ENCODE measurements around the gene MBTPS2. TPM values are rescaled to one million over a fixed set of nuclear protein-coding genes. Genes with fewer than 3 reads are reported as not detected.
"Not testable (repeated sequence)": the region's sequence is repeated elsewhere in the genome, so short reads cannot be mapped to it uniquely, and the experiment has no call there.

Gene MBTPS2
- total RNA-seq, 2 donors from 2014 or later, result 6.9 to 10.0 TPM

DNA sequence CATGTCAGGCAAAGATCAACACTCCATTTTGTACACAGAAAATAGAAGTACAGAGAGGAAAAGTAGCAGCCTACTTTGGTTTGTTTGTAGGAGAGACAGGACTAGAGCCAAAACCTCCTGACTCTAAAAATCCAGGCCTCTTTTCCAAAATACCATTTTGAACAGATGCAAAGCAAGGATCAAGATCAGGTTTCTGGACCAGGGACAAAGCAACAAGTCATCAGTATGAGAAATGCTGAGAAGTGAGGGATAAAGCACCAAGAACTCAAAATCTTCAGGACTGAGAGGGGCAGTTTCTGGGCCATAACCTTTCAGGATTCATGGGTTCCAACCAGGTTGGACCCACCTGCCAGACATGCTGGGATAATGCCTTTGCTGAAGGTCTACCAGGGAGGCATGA lies 36.6 kb upstream of the MBTPS2 start:
- no peaks in the 10 kb centered on the region for H3K9me3 ChIP-seq
- no peaks in the 10 kb centered on the region for H3K36me3 ChIP-seq
- DNase-seq (ENCODE audit: low spot score), result no peak
- no peaks in the 10 kb centered on the region for H3K4me1 ChIP-seq
- H3K27ac ChIP-seq, result no peak overlapping the region
- TF ChIP-seq, protein P1, sequence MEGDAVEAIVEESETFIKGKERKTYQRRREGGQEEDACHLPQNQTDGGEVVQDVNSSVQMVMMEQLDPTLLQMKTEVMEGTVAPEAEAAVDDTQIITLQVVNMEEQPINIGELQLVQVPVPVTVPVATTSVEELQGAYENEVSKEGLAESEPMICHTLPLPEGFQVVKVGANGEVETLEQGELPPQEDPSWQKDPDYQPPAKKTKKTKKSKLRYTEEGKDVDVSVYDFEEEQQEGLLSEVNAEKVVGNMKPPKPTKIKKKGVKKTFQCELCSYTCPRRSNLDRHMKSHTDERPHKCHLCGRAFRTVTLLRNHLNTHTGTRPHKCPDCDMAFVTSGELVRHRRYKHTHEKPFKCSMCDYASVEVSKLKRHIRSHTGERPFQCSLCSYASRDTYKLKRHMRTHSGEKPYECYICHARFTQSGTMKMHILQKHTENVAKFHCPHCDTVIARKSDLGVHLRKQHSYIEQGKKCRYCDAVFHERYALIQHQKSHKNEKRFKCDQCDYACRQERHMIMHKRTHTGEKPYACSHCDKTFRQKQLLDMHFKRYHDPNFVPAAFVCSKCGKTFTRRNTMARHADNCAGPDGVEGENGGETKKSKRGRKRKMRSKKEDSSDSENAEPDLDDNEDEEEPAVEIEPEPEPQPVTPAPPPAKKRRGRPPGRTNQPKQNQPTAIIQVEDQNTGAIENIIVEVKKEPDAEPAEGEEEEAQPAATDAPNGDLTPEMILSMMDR (IDR thresholded peaks at IDR 0.05), result no peak
- H3K27me3 ChIP-seq, result no peaks in the 10 kb centered on the region
- H3K4me3 ChIP-seq, result no peak overlapping the region

DNA sequence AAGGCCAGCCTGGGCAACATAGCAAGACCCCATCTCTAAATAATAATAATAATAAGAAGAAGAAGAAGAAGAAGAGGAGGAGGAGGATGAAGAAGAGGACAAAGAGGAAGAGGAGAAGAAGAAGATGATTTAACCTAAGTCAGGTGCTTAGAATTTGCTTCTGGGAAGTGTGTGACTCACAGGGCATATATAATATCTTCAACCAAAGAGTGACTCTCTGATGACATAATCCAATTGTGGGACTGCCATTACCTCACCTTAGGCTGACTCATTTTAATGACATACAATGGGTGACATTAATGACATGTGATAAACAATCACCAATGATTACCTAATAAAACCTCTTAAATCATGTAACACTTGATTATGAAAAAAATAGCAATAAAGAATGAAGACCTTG lies 32.7 kb upstream of the MBTPS2 start:
- DNase-seq (ENCODE audit: low spot score), result no peak
- Histone ChIP-seq H3K36me3 (no peaks in the 10 kb centered on the region), H3K27ac (no peak overlapping the region), H3K4me3 (no peak overlapping the region), H3K9me3 (peaks cover 0 to 5% of the 10 kb centered on the region in 2 donors), H3K27me3 (no peaks in the 10 kb centered on the region), H3K4me1 (no peaks in the 10 kb centered on the region)
- TF ChIP-seq, protein P1 (IDR thresholded peaks at IDR 0.05), result no peak

DNA sequence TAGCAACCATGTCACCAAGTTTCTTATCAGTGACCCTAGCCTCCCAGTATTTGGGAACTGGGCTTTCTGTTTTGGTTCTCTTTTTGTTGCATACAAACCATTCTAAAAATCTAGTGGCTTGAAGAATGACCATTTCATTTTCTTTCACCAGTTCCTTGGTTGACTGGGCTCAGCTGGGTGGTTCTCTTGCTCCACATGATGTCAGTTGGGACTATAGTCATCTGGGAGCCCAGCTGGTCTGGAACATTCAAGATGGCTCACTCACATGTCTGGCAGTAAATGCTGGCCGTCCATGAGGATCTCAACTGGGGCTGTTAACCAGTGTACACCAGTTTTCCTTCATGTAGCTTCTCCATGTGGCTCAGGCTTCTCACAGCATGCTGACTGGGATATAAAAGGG lies 27.6 kb upstream of the MBTPS2 start:
- TF ChIP-seq, protein P1 (IDR thresholded peaks at IDR 0.05), result no peak
- no peak for DNase-seq (ENCODE audit: low spot score)
- no peak overlapping the region for H3K4me3 ChIP-seq

DNA sequence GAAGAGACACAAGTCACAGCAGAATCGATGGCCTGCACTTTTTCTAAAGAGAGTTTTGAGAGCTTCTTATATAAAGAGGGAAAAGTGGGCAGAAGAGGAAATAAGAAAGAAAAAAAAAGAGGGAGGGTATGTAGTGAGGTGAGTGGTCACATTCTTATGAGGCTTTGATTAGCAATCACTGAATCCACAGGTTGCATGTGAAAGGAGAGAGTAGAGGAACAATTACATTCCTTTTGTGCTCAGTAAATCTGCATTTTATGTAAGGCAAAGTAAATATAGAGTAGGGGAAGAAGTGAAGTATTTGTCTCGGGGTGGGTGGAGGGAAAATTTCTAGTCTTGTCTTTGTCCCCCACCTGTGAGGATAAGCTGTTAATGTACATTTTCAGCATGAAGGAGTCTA lies 26.8 kb upstream of the MBTPS2 start:
- DNase-seq (ENCODE audit: low spot score), result no peak
- Histone ChIP-seq H3K4me1 (no peaks in the 10 kb centered on the region), H3K4me3 (no peak overlapping the region), H3K27me3 (no peaks in the 10 kb centered on the region), H3K27ac (no peak overlapping the region), H3K9me3 (peaks cover 0 to 12% of the 10 kb centered on the region in 2 donors), H3K36me3 (no peaks in the 10 kb centered on the region)
- TF ChIP-seq, protein P1 (IDR thresholded peaks at IDR 0.05), result no peak

More for the DNA sequence above, 27.6 kb upstream of the MBTPS2 start:
- Histone ChIP-seq H3K9me3 (peaks cover 0 to 12% of the 10 kb centered on the region in 2 donors), H3K4me1 (no peaks in the 10 kb centered on the region), H3K27ac (no peak overlapping the region), H3K36me3 (no peaks in the 10 kb centered on the region), H3K27me3 (no peaks in the 10 kb centered on the region)

DNA sequence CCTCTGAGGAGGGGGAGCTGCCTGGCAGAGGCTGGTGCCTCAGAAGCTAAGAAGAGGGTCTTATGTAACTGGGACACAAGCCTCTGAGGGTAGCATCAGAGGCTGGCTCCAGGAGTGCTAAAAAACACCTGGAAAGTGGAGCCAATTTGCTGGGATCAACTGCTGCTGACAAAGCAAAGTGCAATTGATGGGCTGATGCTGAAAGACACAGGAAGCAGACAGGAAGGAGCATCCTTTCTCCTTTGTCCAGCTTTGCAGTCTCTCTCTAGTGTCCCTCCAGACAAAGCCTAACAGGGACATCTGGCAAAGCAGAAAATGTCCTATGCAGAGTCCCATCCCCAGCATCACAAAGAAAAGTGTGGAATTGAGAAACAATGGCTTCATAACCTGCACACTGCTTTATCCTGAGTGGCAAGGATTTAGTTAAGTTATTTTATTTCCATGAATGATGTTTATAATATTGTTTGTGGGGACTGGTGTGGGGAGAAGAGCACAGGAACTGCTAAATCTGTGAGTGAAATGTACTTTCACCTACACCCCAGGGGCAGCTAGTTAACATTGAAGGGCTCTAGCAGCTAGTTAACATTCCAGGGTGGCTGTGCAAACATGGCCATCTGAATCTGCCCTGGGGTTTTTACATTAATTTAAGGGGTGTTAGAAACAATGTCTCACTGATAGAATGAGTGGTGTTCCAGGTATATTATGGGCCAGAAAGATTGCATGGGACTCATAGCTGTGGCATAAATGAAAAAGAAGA lies 25.6 kb upstream of the MBTPS2 start:
- no peaks in the 10 kb centered on the region for H3K27me3 ChIP-seq
- no peak overlapping the region for H3K4me3 ChIP-seq
- no peaks in the 10 kb centered on the region for H3K4me1 ChIP-seq
- no peaks in the 10 kb centered on the region for H3K36me3 ChIP-seq
- TF ChIP-seq, protein P1 (IDR thresholded peaks at IDR 0.05), result no peak
- peaks cover 0 to 12% of the 10 kb centered on the region in 2 donors for H3K9me3 ChIP-seq
- no peak for DNase-seq (ENCODE audit: low spot score)
- H3K27ac ChIP-seq, result no peak overlapping the region

DNA sequence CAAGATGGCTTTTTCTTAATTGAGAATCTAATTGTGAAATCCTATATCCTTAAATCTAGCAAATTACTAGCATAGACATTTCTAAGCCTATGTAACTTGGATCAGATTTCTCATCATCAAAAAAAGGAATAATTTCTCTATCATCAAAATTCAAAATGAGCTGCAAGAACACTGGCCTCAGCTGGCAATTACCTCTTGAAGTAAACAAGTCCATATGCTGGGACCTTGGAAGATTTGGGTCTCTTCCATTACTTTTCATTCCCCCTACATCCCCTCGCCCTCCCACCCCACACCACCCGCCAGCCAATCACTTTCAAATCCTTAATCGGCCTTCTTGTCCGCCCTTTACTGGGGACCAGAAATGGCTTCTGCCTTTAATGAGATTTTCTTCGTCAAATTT lies 23.3 kb upstream of the MBTPS2 start:
- H3K27me3 ChIP-seq, result no peaks in the 10 kb centered on the region
- no peaks in the 10 kb centered on the region for H3K4me1 ChIP-seq
- TF ChIP-seq, protein P1 (IDR thresholded peaks at IDR 0.05), result no peak
- peaks cover 0 to 19% of the 10 kb centered on the region in 2 donors for H3K9me3 ChIP-seq
- no peak overlapping the region for H3K27ac ChIP-seq
- no peak overlapping the region for H3K4me3 ChIP-seq
- no peaks in the 10 kb centered on the region for H3K36me3 ChIP-seq
- DNase-seq (ENCODE audit: low spot score), result no peak

DNA sequence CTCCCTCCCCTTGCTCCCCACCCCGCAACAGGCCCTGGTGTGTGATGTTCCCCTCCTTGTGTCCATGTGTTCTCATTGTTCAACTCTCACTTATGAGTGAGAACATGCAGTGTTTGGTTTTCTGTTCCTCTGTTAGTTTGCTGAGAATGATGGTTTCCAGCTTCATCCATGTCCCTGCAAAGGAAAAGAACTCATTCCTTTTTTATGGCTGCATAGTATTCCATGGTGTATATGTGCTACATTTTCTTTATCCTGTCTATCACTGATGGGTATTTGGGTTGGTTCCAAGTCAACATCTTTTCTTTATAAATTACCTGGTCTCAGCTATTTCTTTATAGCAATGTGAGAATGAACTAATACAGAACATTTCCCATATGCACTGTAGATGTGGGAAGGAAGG lies 19.2 kb upstream of the MBTPS2 start:
- not testable (repeated sequence) for H3K4me3 ChIP-seq; H3K9me3 ChIP-seq; DNase-seq (ENCODE audit: low spot score); H3K27me3 ChIP-seq; H3K4me1 ChIP-seq; H3K27ac ChIP-seq; H3K36me3 ChIP-seq

Data from right atrium auricular region (tissue), 2 donors.